ENCODE data around the gene VWC2L.

Gene VWC2L

GRCh38 chr2:214515111-214515510 is 104.3 kb downstream of the VWC2L start:
- no peak for DNase-seq (ENCODE audit: low read depth)
- no peak for TF ChIP-seq CTCF (IDR thresholded peaks at IDR 0.05; ENCODE audit: control insufficient read depth, insufficient read depth, low read depth, low read length, missing control alignments)
- no peak overlapping the region for H3K4me3 ChIP-seq (ENCODE audit: control insufficient read depth, low read depth, low read length)

- DNase-seq (ENCODE audit: low read depth): no peak
Observed at GRCh38 chr2:214519258-214519818, 108.5 kb downstream of the VWC2L start.

GRCh38 chr2:214529021-214529420 is 118.2 kb downstream of the VWC2L start:
- TF ChIP-seq CTCF (IDR thresholded peaks at IDR 0.05; ENCODE audit: control insufficient read depth, insufficient read depth, low read depth, low read length, missing control alignments): no peak
- no peak overlapping the region for H3K4me3 ChIP-seq (ENCODE audit: control insufficient read depth, low read depth, low read length)
- no peak for DNase-seq (ENCODE audit: low read depth)

More at GRCh38 chr2:214519258-214519818, 108.5 kb downstream of the VWC2L start:
- no peak overlapping the region for H3K4me3 ChIP-seq (ENCODE audit: control insufficient read depth, low read depth, low read length)
- no peak for TF ChIP-seq CTCF (IDR thresholded peaks at IDR 0.05; ENCODE audit: control insufficient read depth, insufficient read depth, low read depth, low read length, missing control alignments)

- no peak overlapping the region for H3K4me3 ChIP-seq (ENCODE audit: control insufficient read depth, low read depth, low read length)
- no peak for DNase-seq (ENCODE audit: low read depth)
- no peak for TF ChIP-seq CTCF (IDR thresholded peaks at IDR 0.05; ENCODE audit: control insufficient read depth, insufficient read depth, low read depth, low read length, missing control alignments)
Observed at GRCh38 chr2:214529514-214529913, 118.7 kb downstream of the VWC2L start.

GRCh38 chr2:214533541-214533940 is 122.7 kb downstream of the VWC2L start:
- TF ChIP-seq CTCF (IDR thresholded peaks at IDR 0.05; ENCODE audit: control insufficient read depth, insufficient read depth, low read depth, low read length, missing control alignments): no peak
- no peak for DNase-seq (ENCODE audit: low read depth)
- H3K4me3 ChIP-seq (ENCODE audit: control insufficient read depth, low read depth, low read length): no peak overlapping the region

- no peak overlapping the region for H3K4me3 ChIP-seq (ENCODE audit: control insufficient read depth, low read depth, low read length)
- no peak for DNase-seq (ENCODE audit: low read depth)
- TF ChIP-seq CTCF (IDR thresholded peaks at IDR 0.05; ENCODE audit: control insufficient read depth, insufficient read depth, low read depth, low read length, missing control alignments): no peak
Observed at GRCh38 chr2:214536625-214537024, 125.8 kb downstream of the VWC2L start.

- no peak for DNase-seq (ENCODE audit: low read depth)
- no peak for TF ChIP-seq CTCF (IDR thresholded peaks at IDR 0.05; ENCODE audit: control insufficient read depth, insufficient read depth, low read depth, low read length, missing control alignments)
- no peak overlapping the region for H3K4me3 ChIP-seq (ENCODE audit: control insufficient read depth, low read depth, low read length)
Observed at GRCh38 chr2:214537929-214538328, 127.1 kb downstream of the VWC2L start.
